DMS 273 (cell line): ENCODE measurements around the gene SMIM38.
"Not testable (repeated sequence)": the region's sequence is repeated elsewhere in the genome, so short reads cannot be mapped to it uniquely, and the experiment has no call there.

Source experiments
- DNase-seq: peaks from one replicate; lab custom pipeline; 2025; ENCODE audit not compliant: unreplicated experiment; lab: John Stamatoyannopoulos, UW

The SMIM38 gene

GRCh38 chr11:69137151-69137844, 18.4 kb upstream of the SMIM38 start:
- DNase-seq: no peak

GRCh38 chr11:69138265-69138664, 17.5 kb upstream of the SMIM38 start:
- DNase-seq: no peak

GRCh38 chr11:69140161-69140560, 15.6 kb upstream of the SMIM38 start:
- DNase-seq: not testable (repeated sequence)

GRCh38 chr11:69140635-69141034, 15.1 kb upstream of the SMIM38 start:
- peak; percentile 66 for DNase-seq

GRCh38 chr11:69141742-69142141, 14.0 kb upstream of the SMIM38 start:
- DNase-seq: peak; percentile 23

GRCh38 chr11:69142895-69143294, 12.8 kb upstream of the SMIM38 start:
- DNase-seq: no peak

GRCh38 chr11:69144316-69145049, 11.3 kb upstream of the SMIM38 start:
- DNase-seq: no peak

GRCh38 chr11:69145050-69145380, 10.7 kb upstream of the SMIM38 start:
- no peak for DNase-seq

- DNase-seq: no peak
Observed at GRCh38 chr11:69148377-69148762, 7.4 kb upstream of the SMIM38 start.

- no peak for DNase-seq
Observed at GRCh38 chr11:69148806-69149205, 6.9 kb upstream of the SMIM38 start.

GRCh38 chr11:69149338-69150045, 6.2 kb upstream of the SMIM38 start:
- DNase-seq: not testable (repeated sequence)

- DNase-seq: no peak
Observed at GRCh38 chr11:69150175-69150574, 5.6 kb upstream of the SMIM38 start.

- no peak for DNase-seq
Observed at GRCh38 chr11:69151836-69152235, 3.9 kb upstream of the SMIM38 start.

GRCh38 chr11:69152733-69153421, 2.9 kb upstream of the SMIM38 start:
- no peak for DNase-seq

GRCh38 chr11:69153661-69154060, 2.1 kb upstream of the SMIM38 start:
- DNase-seq: no peak

GRCh38 chr11:69154211-69154913, 1.4 kb upstream of the SMIM38 start:
- no peak for DNase-seq

- no peak for DNase-seq
Observed at GRCh38 chr11:69154938-69155301, 815 bp upstream of the SMIM38 start.

GRCh38 chr11:69156235-69156639, 502 bp downstream of the SMIM38 start:
- no peak for DNase-seq

GRCh38 chr11:69156673-69157155, 979 bp downstream of the SMIM38 start:
- no peak for DNase-seq

GRCh38 chr11:69157156-69157821, 1.6 kb downstream of the SMIM38 start:
- no peak for DNase-seq
